H9 (cell line): ENCODE results near the gene ZNF184. TPM values are rescaled to one million over a fixed set of nuclear protein-coding genes. Genes with fewer than 3 reads are reported as not detected.

Source experiments
- DNase-seq: peaks from one replicate; pipeline ENCODE4 v3.0.0-alpha.2; 2017
- H2AFZ ChIP-seq: one replicate; pipeline ENCODE4 v1.6.1; 2013; ENCODE audit warnings: mild to moderate bottlenecking, low read length, control low read depth, moderate library complexity
- H2AK5ac ChIP-seq: 2 replicates; pipeline ENCODE4 v1.6.1; 2013; ENCODE audit warnings: low read length, control low read depth, mixed read lengths; ENCODE audit not compliant: insufficient read length
- H2BK120ac ChIP-seq: one replicate; pipeline ENCODE4 v1.6.1; 2013; ENCODE audit warnings: low read depth, mild to moderate bottlenecking, low read length, control low read depth, inconsistent platforms; ENCODE audit not compliant: poor library complexity, severe bottlenecking
- H2BK12ac ChIP-seq: 2 replicates; pipeline ENCODE4 v1.6.1; 2013; ENCODE audit warnings: low read length, control low read depth, mixed read lengths, low read depth; ENCODE audit not compliant: insufficient read length
- H2BK15ac ChIP-seq: 2 replicates; pipeline ENCODE4 v1.6.1; 2013; ENCODE audit warnings: low read depth, low read length, control low read depth
- H2BK20ac ChIP-seq: one replicate; pipeline ENCODE4 v1.6.1; 2013; ENCODE audit warnings: low read depth, mild to moderate bottlenecking, low read length, control low read depth, inconsistent platforms; ENCODE audit not compliant: poor library complexity, severe bottlenecking
- H2BK5ac ChIP-seq: 2 replicates; pipeline ENCODE4 v1.6.1; 2013; ENCODE audit warnings: low read length, control low read depth, mixed read lengths; ENCODE audit not compliant: insufficient read length
- H3K14ac ChIP-seq: 2 replicates; pipeline ENCODE4 v1.6.1; 2013; ENCODE audit warnings: low read length, control low read depth; ENCODE audit not compliant: insufficient read depth
- H3K18ac ChIP-seq: 2 replicates; pipeline ENCODE4 v1.6.1; 2013; ENCODE audit warnings: low read depth, mild to moderate bottlenecking, mixed read lengths, low read length, control low read depth; ENCODE audit not compliant: insufficient read length
- H3K23ac ChIP-seq: 2 replicates; pipeline ENCODE4 v1.6.1; 2013; ENCODE audit warnings: low read length, control low read depth, mixed read lengths, low read depth; ENCODE audit not compliant: insufficient read length
- H3K23me2 ChIP-seq: 2 replicates; pipeline ENCODE4 v1.6.1; 2013; ENCODE audit warnings: low read depth, mild to moderate bottlenecking, mixed read lengths, low read length, control low read depth; ENCODE audit not compliant: insufficient read length, poor library complexity, severe bottlenecking
- H3K27ac ChIP-seq: 2 replicates; pipeline ENCODE4 v1.5.1; 2013; ENCODE audit warnings: low read length, control low read depth, mixed read lengths, low read depth; ENCODE audit not compliant: insufficient read length
- H3K27me3 ChIP-seq: 2 replicates; pipeline ENCODE4 v1.6.1; 2013; ENCODE audit warnings: low read length, control low read depth, inconsistent platforms; ENCODE audit not compliant: insufficient read depth
- H3K4ac ChIP-seq: 2 replicates; pipeline ENCODE4 v1.6.1; 2013; ENCODE audit warnings: low read depth, mild to moderate bottlenecking, control low read depth, inconsistent platforms, low read length, moderate library complexity
- H3K4me1 ChIP-seq: 2 replicates; pipeline ENCODE4 v1.6.1; 2013; ENCODE audit warnings: low read length, control low read depth, inconsistent platforms; ENCODE audit not compliant: insufficient read depth
- H3K4me2 ChIP-seq: 2 replicates; pipeline ENCODE4 v1.6.1; 2013; ENCODE audit warnings: low read length, control low read depth, mixed read lengths; ENCODE audit not compliant: insufficient read length, insufficient read depth
- H3K56ac ChIP-seq: 2 replicates; pipeline ENCODE4 v1.6.1; 2013; ENCODE audit warnings: low read depth, mild to moderate bottlenecking, mixed read lengths, low read length, control low read depth; ENCODE audit not compliant: insufficient read length
- H3K79me1 ChIP-seq: 2 replicates; pipeline ENCODE4 v1.6.1; 2013; ENCODE audit warnings: low read depth, mild to moderate bottlenecking, moderate library complexity, low read length, control low read depth, inconsistent platforms; ENCODE audit not compliant: insufficient read depth, poor library complexity, severe bottlenecking
- H3K79me2 ChIP-seq: 2 replicates; pipeline ENCODE4 v1.6.1; 2013; ENCODE audit warnings: low read length, control low read depth, inconsistent platforms; ENCODE audit not compliant: insufficient read depth
- H3K9ac ChIP-seq: 2 replicates; pipeline ENCODE4 v1.6.1; 2013; ENCODE audit warnings: low read length, control low read depth, mixed read lengths; ENCODE audit not compliant: insufficient read length; ENCODE audit errors: extremely low read depth
- H3K9me3 ChIP-seq: one replicate; pipeline ENCODE4 v1.6.1; 2013; ENCODE audit warnings: low read depth, low read length, inconsistent platforms; ENCODE audit not compliant: control insufficient read depth
- H3T11ph ChIP-seq: one replicate; pipeline ENCODE4 v1.6.1; 2013; ENCODE audit warnings: mild to moderate bottlenecking, low read length, control low read depth, inconsistent platforms
- H4K20me1 ChIP-seq: one replicate; pipeline ENCODE4 v1.6.1; 2013; ENCODE audit not compliant: control insufficient read depth, insufficient read length, insufficient read depth
- H4K5ac ChIP-seq: 2 replicates; pipeline ENCODE4 v1.6.1; 2013; ENCODE audit warnings: low read depth, mild to moderate bottlenecking, mixed read lengths, low read length, control low read depth; ENCODE audit not compliant: insufficient read length
- H4K8ac ChIP-seq: replicated peaks from 2 replicates; pipeline ENCODE4 v1.6.1; 2013; ENCODE audit warnings: low read length, control low read depth, mixed read lengths, low read depth; ENCODE audit not compliant: insufficient read length
- H4K91ac ChIP-seq: 2 replicates; pipeline ENCODE4 v1.6.1; 2013; ENCODE audit warnings: low read depth, mild to moderate bottlenecking, moderate library complexity, mixed read lengths, low read length, control low read depth; ENCODE audit not compliant: insufficient read length
- H3K27ac Mint-ChIP-seq, 3 experiments: 2 replicates in 2 of 3; 3 replicates in 1 of 3; pipeline ENCODE4 v1.8.0; 2020 to 2021; ENCODE audit warnings: mixed read lengths in 3 of 3, mild to moderate bottlenecking in 1 of 3, moderate library complexity in 1 of 3
- H3K27me3 Mint-ChIP-seq: 2 replicates; pipeline ENCODE4 v1.8.0; 2021; ENCODE audit warnings: low read depth, mild to moderate bottlenecking, moderate library complexity, mixed read lengths
- H3K36me3 Mint-ChIP-seq, 3 experiments: 2 replicates in 2 of 3; 3 replicates in 1 of 3; pipeline ENCODE4 v1.8.0; 2020 to 2021; ENCODE audit warnings: low read depth in 3 of 3, mixed read lengths in 3 of 3; ENCODE audit not compliant: insufficient read depth in 1 of 3
- H3K4me1 Mint-ChIP-seq, 2 experiments: 2 replicates each; pipeline ENCODE4 v1.8.0; 2020; ENCODE audit warnings: mixed read lengths in 2 of 2
- H3K4me3 Mint-ChIP-seq, 2 experiments: 2 replicates in 1 of 2; 3 replicates in 1 of 2; pipeline ENCODE4 v1.8.0; 2020 to 2021; ENCODE audit warnings: mild to moderate bottlenecking in 2 of 2, mixed read lengths in 2 of 2, moderate library complexity in 1 of 2
- H3K9me3 Mint-ChIP-seq, 2 experiments: 2 replicates in 1 of 2; 3 replicates in 1 of 2; pipeline ENCODE4 v1.8.0; 2020; ENCODE audit warnings: mild to moderate bottlenecking in 2 of 2, mixed read lengths in 2 of 2, moderate library complexity in 1 of 2
- WGBS: extraction: QIAGEN DNeasy Blood & Tissue Kit; methylation state at CpG from one replicate; pipeline ENCODE4 v1.1.7; 2013; ENCODE audit warnings: missing lambda C conversion rate, low lambda C conversion rate, mixed read lengths; ENCODE audit not compliant: insufficient read length; ENCODE audit errors: extremely low coverage; 5-methylcytosine and 5-hydroxymethylcytosine counted together
- total RNA-seq: library from RNA; stranded (reverse); gene quantifications from 2 replicates; pipeline ENCODE4 v1.2.1, GENCODE V29; 2021
- TF ChIP-seq, protein P1 (sequence below): fragments of 200-600 bp; sonication (generic); conservative IDR thresholded peaks from 3 replicates; pipeline ENCODE4 v1.8.0; 2021; ENCODE audit warnings: antibody characterized with exemption, mild to moderate bottlenecking

ZNF184 gene
- total RNA-seq, 1 experiment from 2014 or later = 6.3 TPM

DNA sequence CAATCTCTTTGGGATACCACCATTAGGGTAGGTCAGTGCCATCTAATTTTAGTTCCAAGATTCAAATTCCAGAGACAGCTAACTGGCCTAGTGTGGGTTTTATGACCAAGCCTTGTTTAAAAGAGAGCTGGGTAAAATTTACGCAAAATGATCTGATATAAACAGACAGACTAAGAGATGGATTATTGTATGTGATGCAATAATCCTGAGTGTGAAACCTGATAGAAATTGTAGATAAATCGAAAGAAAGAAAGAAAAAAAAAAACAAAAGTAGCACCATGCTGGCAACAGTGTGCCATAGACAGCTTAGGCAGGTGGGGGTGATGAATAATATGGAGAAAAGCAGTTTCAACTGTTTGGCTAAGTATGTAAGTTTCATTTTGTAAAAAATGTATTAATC lies 2.9 kb downstream of the ZNF184 start:
- no peak overlapping the region for H3K23ac ChIP-seq
- no peak overlapping the region for H3K4ac ChIP-seq
- Mint-ChIP-seq H3K4me3 (no peak overlapping the region), H3K27me3 (no peaks in the 10 kb centered on the region; the same call in 1 of the 2 replicates), H3K27ac (no peak overlapping the region), H3K9me3 (peaks cover 2 to 5% of the 10 kb centered on the region in 2 experiments; a peak in 4 of 5 replicates), H3K4me1 (peaks cover 19% of the 10 kb centered on the region in 2 experiments), H3K36me3 (peaks cover 21 to 40% (median 37%) of the 10 kb centered on the region in 3 experiments)
- H3K27ac ChIP-seq = no peak overlapping the region
- H2BK120ac ChIP-seq = no peak overlapping the region
- no peak overlapping the region for H3K18ac ChIP-seq
- WGBS = no CpG with 5 or more reads among the region's 2 CpGs
- no peak overlapping the region for H2BK15ac ChIP-seq
- H3K14ac ChIP-seq = no peak overlapping the region
- H3K4me2 ChIP-seq = no peak overlapping the region
- H2BK5ac ChIP-seq = no peak overlapping the region
- no peak overlapping the region for H4K8ac ChIP-seq
- H4K5ac ChIP-seq = no peak overlapping the region
- H3K9me3 ChIP-seq = no peaks in the 10 kb centered on the region
- H3K56ac ChIP-seq = no peak overlapping the region
- DNase-seq = no peak
- no peak overlapping the region for H3T11ph ChIP-seq
- no peaks in the 10 kb centered on the region for H4K20me1 ChIP-seq
- no peak overlapping the region for H2AK5ac ChIP-seq
- no peak overlapping the region for H4K91ac ChIP-seq
- no peak overlapping the region for H3K9ac ChIP-seq
- TF ChIP-seq, protein P1, sequence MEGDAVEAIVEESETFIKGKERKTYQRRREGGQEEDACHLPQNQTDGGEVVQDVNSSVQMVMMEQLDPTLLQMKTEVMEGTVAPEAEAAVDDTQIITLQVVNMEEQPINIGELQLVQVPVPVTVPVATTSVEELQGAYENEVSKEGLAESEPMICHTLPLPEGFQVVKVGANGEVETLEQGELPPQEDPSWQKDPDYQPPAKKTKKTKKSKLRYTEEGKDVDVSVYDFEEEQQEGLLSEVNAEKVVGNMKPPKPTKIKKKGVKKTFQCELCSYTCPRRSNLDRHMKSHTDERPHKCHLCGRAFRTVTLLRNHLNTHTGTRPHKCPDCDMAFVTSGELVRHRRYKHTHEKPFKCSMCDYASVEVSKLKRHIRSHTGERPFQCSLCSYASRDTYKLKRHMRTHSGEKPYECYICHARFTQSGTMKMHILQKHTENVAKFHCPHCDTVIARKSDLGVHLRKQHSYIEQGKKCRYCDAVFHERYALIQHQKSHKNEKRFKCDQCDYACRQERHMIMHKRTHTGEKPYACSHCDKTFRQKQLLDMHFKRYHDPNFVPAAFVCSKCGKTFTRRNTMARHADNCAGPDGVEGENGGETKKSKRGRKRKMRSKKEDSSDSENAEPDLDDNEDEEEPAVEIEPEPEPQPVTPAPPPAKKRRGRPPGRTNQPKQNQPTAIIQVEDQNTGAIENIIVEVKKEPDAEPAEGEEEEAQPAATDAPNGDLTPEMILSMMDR = no peak
- no peaks in the 10 kb centered on the region for H3K79me2 ChIP-seq
- H2AFZ ChIP-seq = no peak overlapping the region
- H3K4me1 ChIP-seq = peaks cover 2% of the 10 kb centered on the region; the same call in 1 of the 2 replicates
- H3K23me2 ChIP-seq = peaks cover 6% of the 10 kb centered on the region
- no peak overlapping the region for H2BK12ac ChIP-seq
- H3K79me1 ChIP-seq = no peaks in the 10 kb centered on the region
- no peaks in the 10 kb centered on the region for H3K27me3 ChIP-seq
- no peak overlapping the region for H2BK20ac ChIP-seq
